Natural killer cell (primary cell): ENCODE data around the gene RPL35. TPM values are rescaled to one million over a fixed set of nuclear protein-coding genes. Genes with fewer than 3 reads are reported as not detected.

Experiments used
- ATAC-seq, 3 donors: fragments of 150-1000 bp in 2 of 3; fragments of 200-7000 bp in 1 of 3; cut with Tn5 transposase; 1 replicate in 1 of 3; 2 replicates in 2 of 3; pipeline ENCODE4 v1.10.0; 2021; ENCODE audit warnings: mild to moderate bottlenecking in 2 of 3, moderate library complexity in 2 of 3
- DNase-seq, 2 donors: peaks; one replicate each; pipeline versions ENCODE4 v3.0.0 to v3.0.0-alpha.2; 2013 to 2021; ENCODE audit warnings: mixed read lengths in 1 of 2
- H3K27ac ChIP-seq: one replicate; pipeline ENCODE4 v1.5.1; 2013; ENCODE audit warnings: mild to moderate bottlenecking, low read length
- H3K27me3 ChIP-seq: one replicate; pipeline ENCODE4 v1.6.1; 2013; ENCODE audit warnings: low read length; ENCODE audit not compliant: control insufficient read depth, insufficient read depth
- H3K36me3 ChIP-seq: one replicate; pipeline ENCODE4 v1.6.1; 2013; ENCODE audit warnings: low read length; ENCODE audit not compliant: control insufficient read depth, insufficient read depth
- H3K4me1 ChIP-seq: one replicate; pipeline ENCODE4 v1.6.1; 2013; ENCODE audit warnings: low read length; ENCODE audit not compliant: control insufficient read depth, insufficient read depth
- H3K4me3 ChIP-seq: one replicate; pipeline ENCODE4 v1.5.1; 2013; ENCODE audit warnings: low read length
- H3K9me3 ChIP-seq: one replicate; pipeline ENCODE4 v1.6.1; 2013; ENCODE audit warnings: low read length; ENCODE audit not compliant: control insufficient read depth, insufficient read depth
- H3K27ac Mint-ChIP-seq, 2 donors: one replicate each; pipeline ENCODE4 v1.8.0; 2022; ENCODE audit warnings: mild to moderate bottlenecking in 2 of 2, mixed read lengths in 2 of 2, moderate library complexity in 1 of 2
- H3K27me3 Mint-ChIP-seq, 2 donors: one replicate each; pipeline ENCODE4 v1.8.0; 2022; ENCODE audit warnings: low read depth in 2 of 2, mixed read lengths in 2 of 2
- H3K36me3 Mint-ChIP-seq: one replicate; pipeline ENCODE4 v1.8.0; 2022; ENCODE audit warnings: mixed read lengths
- H3K4me1 Mint-ChIP-seq, 2 donors: one replicate each; pipeline ENCODE4 v1.8.0; 2022; ENCODE audit warnings: mixed read lengths in 2 of 2
- H3K4me3 Mint-ChIP-seq: one replicate; pipeline ENCODE4 v1.8.0; 2022; ENCODE audit warnings: mild to moderate bottlenecking, moderate library complexity, mixed read lengths
- H3K9me3 Mint-ChIP-seq, 2 donors: one replicate each; pipeline ENCODE4 v1.8.0; 2022; ENCODE audit warnings: mixed read lengths in 2 of 2
- WGBS: methylation state at CpG from one replicate; pipeline ENCODE4 v1.1.7; 2013; ENCODE audit warnings: missing lambda C conversion rate; ENCODE audit not compliant: insufficient coverage; 5-methylcytosine and 5-hydroxymethylcytosine counted together
- intact Hi-C: fragments of 100-400 bp; cut with micrococcal nuclease; formaldehyde crosslinking; loops from one replicate; pipeline ENCODE4 v1.14.2; 2022
- total RNA-seq, 4 donors: library from RNA; stranded (reverse); fragments of 120-200 nt in 1 of 4; gene quantifications; one replicate each; pipeline versions ENCODE4 v1.2.3 to v1.2.4, GENCODE V29; 2013 to 2022
- TF ChIP-seq, protein P1 (sequence below): fragments of 200-600 bp; IDR thresholded peaks from one replicate; pipeline ENCODE4 v1.8.0; 2022; ENCODE audit warnings: antibody characterized with exemption

The RPL35 gene
- total RNA-seq, 3 donors from 2014 or later (not counting 1 experiment from before 2014, with no cell fraction given), result 716 to 896 (median 795) TPM

DNA sequence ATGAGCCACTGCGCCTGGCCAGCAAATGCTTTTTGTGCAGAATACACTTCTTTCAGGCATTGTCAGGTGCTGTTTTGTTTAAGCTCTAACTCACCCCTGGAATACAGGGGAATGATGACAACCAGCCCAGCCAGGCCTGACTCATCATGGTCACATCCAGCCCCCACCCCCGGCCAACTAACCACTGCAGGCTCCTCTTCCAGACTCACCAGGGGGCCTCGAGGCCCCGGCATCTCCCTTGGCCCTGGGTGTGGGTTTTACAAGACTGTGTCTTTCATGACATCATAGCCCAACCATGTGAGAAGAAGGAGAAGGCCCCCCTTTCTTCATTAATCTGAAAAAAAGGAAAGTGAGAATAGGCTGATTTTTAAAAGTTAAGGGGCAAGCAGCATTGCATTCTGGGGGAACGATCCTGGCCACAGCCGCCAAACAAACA, 49.3 kb downstream of the RPL35 start:
- 42% methylated on average over 4 of the region's 6 CpGs for WGBS
- H3K27me3 ChIP-seq, result no peaks in the 10 kb centered on the region
- TF ChIP-seq, protein P1, sequence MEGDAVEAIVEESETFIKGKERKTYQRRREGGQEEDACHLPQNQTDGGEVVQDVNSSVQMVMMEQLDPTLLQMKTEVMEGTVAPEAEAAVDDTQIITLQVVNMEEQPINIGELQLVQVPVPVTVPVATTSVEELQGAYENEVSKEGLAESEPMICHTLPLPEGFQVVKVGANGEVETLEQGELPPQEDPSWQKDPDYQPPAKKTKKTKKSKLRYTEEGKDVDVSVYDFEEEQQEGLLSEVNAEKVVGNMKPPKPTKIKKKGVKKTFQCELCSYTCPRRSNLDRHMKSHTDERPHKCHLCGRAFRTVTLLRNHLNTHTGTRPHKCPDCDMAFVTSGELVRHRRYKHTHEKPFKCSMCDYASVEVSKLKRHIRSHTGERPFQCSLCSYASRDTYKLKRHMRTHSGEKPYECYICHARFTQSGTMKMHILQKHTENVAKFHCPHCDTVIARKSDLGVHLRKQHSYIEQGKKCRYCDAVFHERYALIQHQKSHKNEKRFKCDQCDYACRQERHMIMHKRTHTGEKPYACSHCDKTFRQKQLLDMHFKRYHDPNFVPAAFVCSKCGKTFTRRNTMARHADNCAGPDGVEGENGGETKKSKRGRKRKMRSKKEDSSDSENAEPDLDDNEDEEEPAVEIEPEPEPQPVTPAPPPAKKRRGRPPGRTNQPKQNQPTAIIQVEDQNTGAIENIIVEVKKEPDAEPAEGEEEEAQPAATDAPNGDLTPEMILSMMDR, result no peak
- Mint-ChIP-seq H3K27ac (no peak overlapping the region), H3K9me3 (no peaks in the 10 kb centered on the region), H3K4me1 (no peaks in the 10 kb centered on the region), H3K27me3 (peaks cover 0 to 2% of the 10 kb centered on the region in 2 donors), H3K4me3 (no peak overlapping the region), H3K36me3 (no peaks in the 10 kb centered on the region)
- H3K36me3 ChIP-seq, result no peaks in the 10 kb centered on the region
- no peak for DNase-seq
- H3K27ac ChIP-seq, result no peak overlapping the region
- no peak overlapping the region for H3K4me3 ChIP-seq
- peak in 2 of 3 donors; percentile 50 to 66 for ATAC-seq
- intact Hi-C loops, result no loop called here
- H3K9me3 ChIP-seq, result no peaks in the 10 kb centered on the region
- no peaks in the 10 kb centered on the region for H3K4me1 ChIP-seq

- Histone ChIP-seq H3K9me3 (no peaks in the 10 kb centered on the region), H3K27ac (no peak overlapping the region), H3K4me3 (no peak overlapping the region), H3K27me3 (no peaks in the 10 kb centered on the region), H3K36me3 (no peaks in the 10 kb centered on the region), H3K4me1 (no peaks in the 10 kb centered on the region)
- Mint-ChIP-seq H3K9me3 (no peaks in the 10 kb centered on the region), H3K36me3 (no peaks in the 10 kb centered on the region), H3K4me3 (no peak overlapping the region), H3K4me1 (no peaks in the 10 kb centered on the region), H3K27me3 (peaks cover 0 to 2% of the 10 kb centered on the region in 2 donors), H3K27ac (no peak overlapping the region)
- TF ChIP-seq, protein P1, result no peak
- 92% methylated on average over 11 of the region's 12 CpGs for WGBS
- DNase-seq (no peak), ATAC-seq (no peak)
- intact Hi-C loops, result no loop called here
Observed at GRCh38 chr9:124810663-124811355, 50.9 kb downstream of the RPL35 start.

DNA sequence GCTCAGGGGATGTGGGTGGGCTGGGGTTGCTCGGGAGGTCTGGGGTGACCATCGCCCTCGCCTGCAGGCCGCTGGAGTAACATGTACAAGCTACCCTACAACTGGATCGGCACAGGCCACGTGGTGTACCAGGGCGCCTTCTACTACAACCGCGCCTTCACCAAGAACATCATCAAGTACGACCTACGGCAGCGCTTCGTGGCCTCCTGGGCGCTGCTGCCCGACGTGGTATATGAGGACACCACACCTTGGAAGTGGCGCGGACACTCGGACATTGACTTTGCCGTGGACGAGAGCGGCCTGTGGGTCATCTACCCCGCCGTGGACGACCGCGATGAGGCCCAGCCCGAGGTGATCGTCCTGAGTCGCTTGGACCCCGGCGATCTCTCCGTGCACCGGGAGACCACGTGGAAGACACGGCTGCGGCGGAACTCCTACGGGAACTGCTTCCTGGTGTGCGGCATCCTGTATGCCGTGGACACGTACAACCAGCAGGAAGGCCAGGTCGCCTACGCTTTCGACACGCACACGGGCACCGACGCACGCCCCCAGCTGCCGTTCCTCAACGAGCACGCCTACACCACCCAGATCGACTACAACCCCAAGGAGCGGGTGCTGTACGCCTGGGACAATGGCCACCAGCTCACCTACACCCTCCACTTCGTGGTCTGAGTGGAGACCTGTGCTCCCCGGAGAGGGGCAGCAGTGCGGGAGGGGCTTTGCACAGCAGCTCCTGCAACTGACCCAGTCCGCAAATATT, 51.8 kb downstream of the RPL35 start:
- H3K4me3 ChIP-seq, result no peak overlapping the region
- TF ChIP-seq, protein P1, result no peak
- Mint-ChIP-seq H3K9me3 (no peaks in the 10 kb centered on the region), H3K27ac (no peak overlapping the region), H3K36me3 (no peaks in the 10 kb centered on the region), H3K4me1 (no peaks in the 10 kb centered on the region), H3K4me3 (no peak overlapping the region), H3K27me3 (peaks cover 0 to 2% of the 10 kb centered on the region in 2 donors)
- DNase-seq (no peak), ATAC-seq (no peak)
- no peak overlapping the region for H3K27ac ChIP-seq
- no peaks in the 10 kb centered on the region for H3K36me3 ChIP-seq
- no peaks in the 10 kb centered on the region for H3K9me3 ChIP-seq
- no peaks in the 10 kb centered on the region for H3K4me1 ChIP-seq
- no peaks in the 10 kb centered on the region for H3K27me3 ChIP-seq
- intact Hi-C loops, result no loop called here
- 93% methylated on average over 60 of the region's 60 CpGs for WGBS
